Keratinocyte (primary cell): ENCODE results near the gene JAK3. TPM values are rescaled to one million over a fixed set of nuclear protein-coding genes. Genes with fewer than 3 reads are reported as not detected.

Experiments used
- DNase-seq: peaks from one replicate; pipeline ENCODE4 v3.0.0-alpha.2; 2011; ENCODE audit warnings: low read depth, missing footprints, low spot score
- FAIRE-seq: peaks from 2 replicates; lab custom pipeline; 2011; peaks lifted over from hg19 to GRCh38; lab: Jason Lieb, UNC
- H2AFZ ChIP-seq: 2 replicates; pipeline ENCODE4 v1.6.0; 2012; ENCODE audit warnings: low read length, control low read depth, inconsistent platforms; ENCODE audit not compliant: control insufficient read depth
- H3K27ac ChIP-seq: 2 replicates; pipeline ENCODE4 v1.5.1; 2011; ENCODE audit warnings: low read length; ENCODE audit not compliant: control insufficient read depth, insufficient read depth
- H3K27me3 ChIP-seq: 3 replicates; pipeline ENCODE4 v1.6.0; 2011; ENCODE audit warnings: low read length; ENCODE audit not compliant: control insufficient read depth, insufficient read depth; ENCODE audit errors: extremely low read depth
- H3K36me3 ChIP-seq, 2 experiments: 2 replicates in 1 of 2; 3 replicates in 1 of 2; pipeline ENCODE4 v1.5.1; 2011; ENCODE audit warnings: low read length in 2 of 2, mild to moderate bottlenecking in 1 of 2; ENCODE audit not compliant: control insufficient read depth in 2 of 2, insufficient read depth in 2 of 2; ENCODE audit errors: extremely low read depth in 1 of 2
- H3K4me1 ChIP-seq: 3 replicates; pipeline ENCODE4 v1.5.1; 2011; ENCODE audit warnings: low read length; ENCODE audit not compliant: control insufficient read depth, insufficient read depth; ENCODE audit errors: extremely low read depth
- H3K4me2 ChIP-seq: 3 replicates; pipeline ENCODE4 v1.6.0; 2011; ENCODE audit warnings: low read depth, low read length; ENCODE audit not compliant: control insufficient read depth, insufficient read depth; ENCODE audit errors: extremely low read depth
- H3K4me3 ChIP-seq, 3 experiments: fragments of 200-600 bp in 1 of 3; sonication (generic) in 1 of 3; 2 replicates in 2 of 3; 3 replicates in 1 of 3; pipeline ENCODE4 v1.5.1; 2011 to 2016; ENCODE audit warnings: low read length in 3 of 3, mild to moderate bottlenecking in 3 of 3, control low read depth in 2 of 3, inconsistent platforms in 1 of 3, low read depth in 1 of 3, mixed read lengths in 1 of 3, mixed run types in 1 of 3, moderate library complexity in 1 of 3; ENCODE audit not compliant: control insufficient read depth in 2 of 3, insufficient read depth in 2 of 3; ENCODE audit errors: extremely low read depth in 1 of 3
- H3K79me2 ChIP-seq: 2 replicates; pipeline ENCODE4 v1.6.0; 2012; ENCODE audit warnings: low read length; ENCODE audit not compliant: control insufficient read depth, insufficient read depth
- H3K9ac ChIP-seq: 3 replicates; pipeline ENCODE4 v1.6.0; 2011; ENCODE audit warnings: low read length; ENCODE audit not compliant: control insufficient read depth, insufficient read depth; ENCODE audit errors: extremely low read depth
- H3K9me1 ChIP-seq: 3 replicates; pipeline ENCODE4 v1.6.0; 2011; ENCODE audit warnings: low read length; ENCODE audit not compliant: control insufficient read depth, insufficient read depth; ENCODE audit errors: extremely low read depth
- H3K9me3 ChIP-seq: 2 replicates; pipeline ENCODE4 v1.5.1; 2012; ENCODE audit warnings: low read depth, low read length; ENCODE audit not compliant: control insufficient read depth
- H4K20me1 ChIP-seq: 3 replicates; pipeline ENCODE4 v1.6.0; 2011; ENCODE audit warnings: low read length; ENCODE audit not compliant: control insufficient read depth, insufficient read depth; ENCODE audit errors: extremely low read depth
- EZH2 ChIP-seq: IDR thresholded peaks from one replicate; pipeline ENCODE4 v1.6.1; 2012; ENCODE audit warnings: inconsistent platforms, mild to moderate bottlenecking, low read length, moderate library complexity
- dilution Hi-C: fragments of 300-500 bp; cut with MboI; formaldehyde crosslinking; loops from one replicate; pipeline ENCODE4 v1.7.0; 2020; ENCODE audit warnings: low sequenced_read_pairs; ENCODE audit not compliant: extremely low pct_ligation_motif_present
- polyA plus RNA-seq, 5 experiments: library from polyadenylated mRNA; depleted of rRNA in 3 of 5; stranded (reverse) in 3 of 5; stranded (forward) in 1 of 5; unstranded in 1 of 5; fragments of >200 nt; gene quantifications; 1 replicate in 1 of 5; 2 replicates in 3 of 5; 3 replicates in 1 of 5; pipeline versions ENCODE4 v1.2.1 to v1.2.3, GENCODE V29; 2011 to 2012; ENCODE audit warnings: missing spikeins in 2 of 5, low read depth in 1 of 5, low replicate concordance in 1 of 5
- TF ChIP-seq, protein P1 (sequence below), 3 experiments: IDR thresholded peaks in 1 of 3; conservative IDR thresholded peaks in 1 of 3; optimal IDR thresholded peaks in 1 of 3; 2 replicates in 2 of 3; 3 replicates in 1 of 3; pipeline versions ENCODE3 to v1.5.1; 2011; ENCODE audit warnings: low read length in 3 of 3, mild to moderate bottlenecking in 3 of 3, moderate library complexity in 2 of 3, control low read depth in 1 of 3, inconsistent platforms in 1 of 3; ENCODE audit not compliant: insufficient read depth in 2 of 3; ENCODE audit errors: extremely low read depth in 1 of 3

JAK3 gene
- polyA plus RNA-seq, 1 donor (not counting 4 experiments of a cell fraction or from before 2014, with no cell fraction given): 0.37 TPM

DNA sequence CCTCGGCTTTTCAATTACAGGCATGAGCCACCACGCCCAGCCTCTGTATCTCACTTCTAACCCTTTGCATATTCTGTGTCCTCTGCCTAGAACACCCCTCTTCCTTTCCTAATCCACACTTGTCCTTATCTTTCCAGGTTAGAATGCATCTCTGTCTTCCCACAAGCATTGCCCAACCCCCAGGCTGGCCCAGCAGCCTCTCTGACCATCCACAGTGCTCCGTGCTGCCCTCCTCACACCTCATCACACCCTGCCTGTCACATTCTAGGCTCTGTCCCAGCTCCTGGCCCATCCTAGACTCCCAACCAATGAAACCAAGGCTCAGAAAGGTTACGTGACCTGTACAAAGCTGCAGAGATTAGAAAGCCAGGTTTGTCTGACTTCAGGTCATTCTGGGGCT, 11.3 kb downstream of the JAK3 start:
- FAIRE-seq: no peak
- dilution Hi-C loops: no loop called here
- Histone ChIP-seq H3K9me3 (no peaks in the 10 kb centered on the region), H3K27me3 (peaks cover 2% of the 10 kb centered on the region), H4K20me1 (no peaks in the 10 kb centered on the region), H3K4me2 (no peak overlapping the region), H3K4me3 (no peak overlapping the region), H3K4me1 (peaks cover under 1% of the 10 kb centered on the region), H2AFZ (no peak overlapping the region), H3K36me3 (no peaks in the 10 kb centered on the region), H3K9ac (no peak overlapping the region), H3K27ac (no peak overlapping the region), H3K9me1 (no peaks in the 10 kb centered on the region), H3K79me2 (no peaks in the 10 kb centered on the region)
- no peak for DNase-seq
- no peak for TF ChIP-seq EZH2
- TF ChIP-seq, protein P1, sequence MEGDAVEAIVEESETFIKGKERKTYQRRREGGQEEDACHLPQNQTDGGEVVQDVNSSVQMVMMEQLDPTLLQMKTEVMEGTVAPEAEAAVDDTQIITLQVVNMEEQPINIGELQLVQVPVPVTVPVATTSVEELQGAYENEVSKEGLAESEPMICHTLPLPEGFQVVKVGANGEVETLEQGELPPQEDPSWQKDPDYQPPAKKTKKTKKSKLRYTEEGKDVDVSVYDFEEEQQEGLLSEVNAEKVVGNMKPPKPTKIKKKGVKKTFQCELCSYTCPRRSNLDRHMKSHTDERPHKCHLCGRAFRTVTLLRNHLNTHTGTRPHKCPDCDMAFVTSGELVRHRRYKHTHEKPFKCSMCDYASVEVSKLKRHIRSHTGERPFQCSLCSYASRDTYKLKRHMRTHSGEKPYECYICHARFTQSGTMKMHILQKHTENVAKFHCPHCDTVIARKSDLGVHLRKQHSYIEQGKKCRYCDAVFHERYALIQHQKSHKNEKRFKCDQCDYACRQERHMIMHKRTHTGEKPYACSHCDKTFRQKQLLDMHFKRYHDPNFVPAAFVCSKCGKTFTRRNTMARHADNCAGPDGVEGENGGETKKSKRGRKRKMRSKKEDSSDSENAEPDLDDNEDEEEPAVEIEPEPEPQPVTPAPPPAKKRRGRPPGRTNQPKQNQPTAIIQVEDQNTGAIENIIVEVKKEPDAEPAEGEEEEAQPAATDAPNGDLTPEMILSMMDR (optimal IDR thresholded peaks at IDR 0.05 in 1 of 3, IDR thresholded peaks at IDR 0.05 in 1 of 3, conservative IDR thresholded peaks at IDR 0.05 in 1 of 3; ENCODE audit: extremely low read depth in 1 of 3, insufficient read depth in 2 of 3, low read length in 3 of 3): no peak

DNA sequence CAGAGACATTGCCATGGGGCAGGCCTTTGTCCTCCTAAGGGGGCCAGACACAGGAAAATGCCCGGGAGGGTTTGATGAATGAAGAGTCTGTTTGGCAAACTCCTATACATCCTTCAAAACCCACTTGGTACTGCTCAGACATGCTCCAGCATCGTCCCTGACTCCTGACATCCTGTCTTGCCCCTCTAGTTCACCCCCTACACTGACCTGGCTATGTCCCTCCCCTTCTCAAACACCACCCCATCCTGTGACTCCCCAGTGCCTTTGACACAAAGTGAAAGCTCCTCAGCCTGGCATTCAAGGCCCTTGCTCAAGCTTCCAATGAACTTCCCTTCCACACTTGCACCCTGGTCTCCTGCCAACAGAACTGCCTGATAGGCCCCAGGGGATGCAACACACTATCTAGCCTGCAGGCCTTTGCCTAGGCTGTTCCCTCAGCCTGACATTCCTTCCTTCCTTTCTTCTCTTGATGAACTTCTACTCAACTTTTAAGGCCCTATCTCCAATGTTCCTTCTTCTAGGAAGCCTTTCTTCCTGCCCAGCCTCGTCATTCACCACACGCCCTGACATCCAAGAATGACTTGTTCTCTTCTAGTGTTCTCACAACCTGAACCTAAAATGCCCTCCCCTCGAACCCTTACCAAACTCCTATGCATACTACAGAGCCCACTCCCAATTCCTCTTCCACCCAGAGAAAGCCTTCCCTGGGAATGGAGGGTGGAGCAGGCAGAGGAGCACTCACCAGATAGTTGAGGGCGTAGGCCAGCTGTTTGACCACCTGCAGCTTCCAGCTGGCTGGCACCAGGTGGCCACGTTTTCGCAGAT, 12.4 kb downstream of the JAK3 start:
- dilution Hi-C loops: no loop called here
- no peak overlapping the region for H2AFZ ChIP-seq
- no peak overlapping the region for H3K9ac ChIP-seq
- FAIRE-seq (no peak), DNase-seq (no peak)
- no peaks in the 10 kb centered on the region for H3K36me3 ChIP-seq
- no peaks in the 10 kb centered on the region for H3K79me2 ChIP-seq
- H3K4me2 ChIP-seq: no peak overlapping the region
- H3K27me3 ChIP-seq: peaks cover 5% of the 10 kb centered on the region
- peaks cover 5% of the 10 kb centered on the region for H3K4me1 ChIP-seq
- H4K20me1 ChIP-seq: no peaks in the 10 kb centered on the region
- H3K27ac ChIP-seq: no peak overlapping the region
- TF ChIP-seq, protein P1 (optimal IDR thresholded peaks at IDR 0.05 in 1 of 3, IDR thresholded peaks at IDR 0.05 in 1 of 3, conservative IDR thresholded peaks at IDR 0.05 in 1 of 3; ENCODE audit: extremely low read depth in 1 of 3, insufficient read depth in 2 of 3, low read length in 3 of 3): no peak
- TF ChIP-seq EZH2: no peak
- no peak overlapping the region for H3K4me3 ChIP-seq
- no peaks in the 10 kb centered on the region for H3K9me1 ChIP-seq
- no peaks in the 10 kb centered on the region for H3K9me3 ChIP-seq
